Caco-2 (cell line): ENCODE data around the gene ALG3. TPM values are rescaled to one million over a fixed set of nuclear protein-coding genes. Genes with fewer than 3 reads are reported as not detected.

Experiments used
- BruUV-seq: library from RNA; stranded (reverse); fragments of 400-500 nt; replicated peaks from 2 replicates; lab custom pipeline; 2021; lab: Mats Ljungman, UMichigan
- CTCF ChIA-PET: fragments of 300-600 bp; sonication (Branson Sonifier 250); formaldehyde crosslinking; loops from one replicate; lab custom pipeline; 2022; ENCODE audit warnings: antibody characterized with exemption; lab: Charles Lee
- POLR2A ChIA-PET: fragments of 300-600 bp; sonication (Branson Sonifier 250); formaldehyde crosslinking; loops from one replicate; lab custom pipeline; 2022; ENCODE audit warnings: antibody characterized with exemption; lab: Charles Lee
- DNase-seq, 2 experiments: peaks; one replicate each; pipeline versions ENCODE4 v3.0.0 to v3.0.0-alpha.2; 2020 to 2022
- H3K27me3 ChIP-seq: replicated peaks from 2 replicates; pipeline ENCODE4 v1.6.0; 2011; ENCODE audit warnings: low read length; ENCODE audit not compliant: control insufficient read depth, insufficient read depth
- H3K36me3 ChIP-seq: 2 replicates; pipeline ENCODE4 v1.5.1; 2011; ENCODE audit warnings: low read length; ENCODE audit not compliant: control insufficient read depth, insufficient read depth
- H3K4me1 ChIP-seq: fragments of 250-450 bp; sonication (Bioruptor Pico); 2 replicates; pipeline ENCODE4 v1.5.1; 2020; ENCODE audit warnings: mild to moderate bottlenecking
- H3K4me3 ChIP-seq: 2 replicates; pipeline ENCODE4 v1.5.1; 2011; ENCODE audit warnings: low read depth, mild to moderate bottlenecking, control low read depth, low read length
- H3K9me3 ChIP-seq: fragments of 250-450 bp; sonication (Bioruptor Pico); 2 replicates; pipeline ENCODE4 v1.5.1; 2020; ENCODE audit warnings: mild to moderate bottlenecking, moderate library complexity
- H3K27ac Mint-ChIP-seq: one replicate; pipeline ENCODE4 v1.8.0; 2022; ENCODE audit warnings: mixed read lengths; ENCODE audit not compliant: unreplicated experiment
- H3K27me3 Mint-ChIP-seq: one replicate; pipeline ENCODE4 v1.8.0; 2022; ENCODE audit warnings: mixed read lengths; ENCODE audit not compliant: insufficient read depth, unreplicated experiment
- H3K36me3 Mint-ChIP-seq: one replicate; pipeline ENCODE4 v1.8.0; 2022; ENCODE audit warnings: mild to moderate bottlenecking, mixed read lengths; ENCODE audit not compliant: insufficient read depth, unreplicated experiment
- H3K4me1 Mint-ChIP-seq: one replicate; pipeline ENCODE4 v1.8.0; 2022; ENCODE audit warnings: low read depth, mixed read lengths; ENCODE audit not compliant: unreplicated experiment
- H3K4me3 Mint-ChIP-seq: one replicate; pipeline ENCODE4 v1.8.0; 2022; ENCODE audit warnings: mild to moderate bottlenecking, moderate library complexity, mixed read lengths; ENCODE audit not compliant: unreplicated experiment
- H3K9me3 Mint-ChIP-seq: one replicate; pipeline ENCODE4 v1.8.0; 2022; ENCODE audit warnings: mixed read lengths; ENCODE audit not compliant: unreplicated experiment
- intact Hi-C: fragments of 100-400 bp; cut with micrococcal nuclease; formaldehyde crosslinking; loops from one replicate; pipeline ENCODE4 v1.10.0; 2022; ENCODE audit not compliant: unreplicated experiment
- microRNA-seq: library from miRNA; unstranded; fragments of <30 nt; microRNA quantifications from one replicate; pipeline ENCODE4 v1.2.0, GENCODE V29; 2022
- total RNA-seq: library from RNA; stranded (reverse); gene quantifications from 2 replicates; pipeline ENCODE4 v1.2.3, GENCODE V29; 2022
- TF ChIP-seq, protein P1 (sequence below), 2 experiments: fragments of 200-600 bp in 1 of 2; IDR thresholded peaks; 1 replicate in 1 of 2; 2 replicates in 1 of 2; pipeline versions ENCODE4 v1.5.1 to v1.8.0; 2011 to 2022; ENCODE audit warnings: antibody characterized with exemption in 1 of 2, control low read depth in 1 of 2, inconsistent platforms in 1 of 2, low read depth in 1 of 2, low read length in 1 of 2, mild to moderate bottlenecking in 1 of 2, moderate library complexity in 1 of 2; ENCODE audit not compliant: insufficient read depth in 1 of 2, severe bottlenecking in 1 of 2, unreplicated experiment in 1 of 2

The ALG3 gene
- total RNA-seq, 1 experiment from 2014 or later, result 73.4 TPM

DNA sequence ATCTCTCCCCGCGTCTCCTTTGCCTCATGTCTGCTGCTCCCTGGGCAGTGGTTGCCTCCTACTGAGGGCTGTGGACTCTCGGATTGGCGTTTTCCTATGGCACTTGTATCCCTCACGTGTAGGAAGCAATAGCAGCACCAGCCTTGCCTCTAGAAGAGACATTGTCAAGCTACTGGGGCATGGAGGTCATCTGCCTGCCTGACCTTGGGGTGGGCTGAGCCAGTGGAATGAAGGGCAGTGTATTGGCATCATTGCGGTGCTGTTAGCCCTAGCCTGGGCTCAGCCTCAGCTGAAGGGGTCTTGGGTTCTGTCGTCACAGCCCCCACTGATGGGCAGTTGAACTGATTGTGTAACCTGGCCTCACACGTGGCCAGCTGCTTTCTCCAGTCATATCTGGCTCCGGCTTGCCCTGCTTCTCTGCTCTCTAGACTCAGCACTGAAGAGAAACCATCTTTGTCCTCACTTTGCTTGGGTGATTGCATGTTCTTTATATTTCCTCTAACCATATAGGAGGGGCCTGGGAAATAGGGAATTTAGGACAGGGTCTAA, 54.7 kb downstream of the ALG3 start:
- no peaks in the 10 kb centered on the region for H3K9me3 Mint-ChIP-seq
- H3K4me1 ChIP-seq, result no peaks in the 10 kb centered on the region
- peaks cover 49% of the 10 kb centered on the region for H3K36me3 Mint-ChIP-seq
- H3K36me3 ChIP-seq, result peaks cover 4% of the 10 kb centered on the region; the same call in 1 of the 2 replicates
- DNase-seq, result no peak
- TF ChIP-seq, protein P1, sequence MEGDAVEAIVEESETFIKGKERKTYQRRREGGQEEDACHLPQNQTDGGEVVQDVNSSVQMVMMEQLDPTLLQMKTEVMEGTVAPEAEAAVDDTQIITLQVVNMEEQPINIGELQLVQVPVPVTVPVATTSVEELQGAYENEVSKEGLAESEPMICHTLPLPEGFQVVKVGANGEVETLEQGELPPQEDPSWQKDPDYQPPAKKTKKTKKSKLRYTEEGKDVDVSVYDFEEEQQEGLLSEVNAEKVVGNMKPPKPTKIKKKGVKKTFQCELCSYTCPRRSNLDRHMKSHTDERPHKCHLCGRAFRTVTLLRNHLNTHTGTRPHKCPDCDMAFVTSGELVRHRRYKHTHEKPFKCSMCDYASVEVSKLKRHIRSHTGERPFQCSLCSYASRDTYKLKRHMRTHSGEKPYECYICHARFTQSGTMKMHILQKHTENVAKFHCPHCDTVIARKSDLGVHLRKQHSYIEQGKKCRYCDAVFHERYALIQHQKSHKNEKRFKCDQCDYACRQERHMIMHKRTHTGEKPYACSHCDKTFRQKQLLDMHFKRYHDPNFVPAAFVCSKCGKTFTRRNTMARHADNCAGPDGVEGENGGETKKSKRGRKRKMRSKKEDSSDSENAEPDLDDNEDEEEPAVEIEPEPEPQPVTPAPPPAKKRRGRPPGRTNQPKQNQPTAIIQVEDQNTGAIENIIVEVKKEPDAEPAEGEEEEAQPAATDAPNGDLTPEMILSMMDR (IDR thresholded peaks at IDR 0.05; ENCODE audit: insufficient read depth in 1 of 2, low read depth in 1 of 2, low read length in 1 of 2, severe bottlenecking in 1 of 2, unreplicated experiment in 1 of 2), result no peak
- H3K27me3 ChIP-seq, result no peaks in the 10 kb centered on the region
- no peaks in the 10 kb centered on the region for H3K27me3 Mint-ChIP-seq
- no peaks in the 10 kb centered on the region for H3K9me3 ChIP-seq
- ChIA-PET POLR2A (no interaction called here), CTCF (no interaction called here)
- H3K27ac Mint-ChIP-seq, result no peak overlapping the region
- intact Hi-C loops, result no loop called here
- H3K4me1 Mint-ChIP-seq, result no peaks in the 10 kb centered on the region
- H3K4me3 Mint-ChIP-seq, result no peak overlapping the region
- no TSS peak for BruUV-seq
- H3K4me3 ChIP-seq, result no peak overlapping the region

DNA sequence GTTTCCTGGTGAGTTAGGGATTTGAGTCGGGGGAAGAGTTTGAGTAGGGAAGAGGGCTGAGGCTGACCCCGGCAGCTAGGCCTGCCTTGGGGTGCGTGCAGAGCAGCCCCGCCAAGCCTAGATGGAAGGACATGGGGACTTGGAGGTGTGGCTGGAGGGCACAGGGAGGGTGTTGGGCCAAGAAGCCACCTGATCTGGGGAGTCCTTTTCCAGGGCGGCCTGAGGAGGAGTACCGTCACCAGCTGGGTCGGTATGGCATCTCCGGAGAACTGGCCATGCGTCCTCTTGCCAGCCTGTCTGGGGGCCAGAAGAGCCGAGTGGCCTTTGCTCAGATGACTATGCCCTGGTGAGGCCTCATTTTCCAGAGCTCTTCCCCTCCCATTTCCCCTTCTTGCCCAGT, 55.9 kb downstream of the ALG3 start:
- no peak overlapping the region for H3K4me3 ChIP-seq
- Mint-ChIP-seq H3K9me3 (no peaks in the 10 kb centered on the region), H3K4me1 (no peaks in the 10 kb centered on the region), H3K27me3 (no peaks in the 10 kb centered on the region), H3K4me3 (no peak overlapping the region), H3K36me3 (peaks cover 59% of the 10 kb centered on the region), H3K27ac (no peak overlapping the region)
- CTCF ChIA-PET, result no interaction called here
- H3K27me3 ChIP-seq, result no peaks in the 10 kb centered on the region
- POLR2A ChIA-PET, result no interaction called here
- no peaks in the 10 kb centered on the region for H3K9me3 ChIP-seq
- no peaks in the 10 kb centered on the region for H3K4me1 ChIP-seq
- TF ChIP-seq, protein P1 (IDR thresholded peaks at IDR 0.05; ENCODE audit: insufficient read depth in 1 of 2, low read depth in 1 of 2, low read length in 1 of 2, severe bottlenecking in 1 of 2, unreplicated experiment in 1 of 2), result no peak
- DNase-seq, result no peak
- intact Hi-C loops, result no loop called here
- peaks cover 4% of the 10 kb centered on the region; the same call in 1 of the 2 replicates for H3K36me3 ChIP-seq
- BruUV-seq, result no TSS peak

Small RNA genes lying within 50 kb of the gene (microRNA-seq; reads per million reads assigned to microRNA genes)
- gene MIR1224, result 4.1 reads per million, percentile 27 among the genes with 10 or more reads in this experiment

Other genes with a start within 250 kb of the ALG3 start
- 21.3 and 22.4 TPM in 2 replicates for gene ABCC5, start 231.1 kb downstream of the ALG3 start, total RNA-seq
- not detected in 2 replicates for gene HTR3D, start 217.2 kb downstream of the ALG3 start, total RNA-seq
- gene HTR3C, start 195.9 kb downstream of the ALG3 start, total RNA-seq, result not detected in 2 replicates
- gene HTR3E, start 151.9 kb downstream of the ALG3 start, total RNA-seq, result not detected in 2 replicates
- gene EIF2B5, start 113.6 kb downstream of the ALG3 start, total RNA-seq, result 43.8 and 52.9 TPM in 2 replicates
- 83.9 and 86.7 TPM in 2 replicates for gene DVL3, start 93.6 kb downstream of the ALG3 start, total RNA-seq
- gene AP2M1, start 74.1 kb downstream of the ALG3 start, total RNA-seq, result 202 and 214 TPM in 2 replicates
- gene ABCF3, start 62.8 kb downstream of the ALG3 start, total RNA-seq, result 68.8 and 69.8 TPM in 2 replicates
- 0.79 and 1.6 TPM in 2 replicates for gene VWA5B2, start 19.4 kb downstream of the ALG3 start, total RNA-seq
- gene EEF1AKMT4, start 710 bp upstream of the ALG3 start, total RNA-seq, result 12.1 and 13.1 TPM in 2 replicates
- gene CAMK2N2, start 12.6 kb upstream of the ALG3 start, total RNA-seq, result 0.46 and 0.66 TPM in 2 replicates
- not detected in 2 replicates for gene ECE2, start 27.1 kb upstream of the ALG3 start, total RNA-seq
- gene PSMD2, start 50.3 kb upstream of the ALG3 start, total RNA-seq, result 285 and 294 TPM in 2 replicates
- gene EIF4G1, start 65.6 kb upstream of the ALG3 start, total RNA-seq, result 410 and 423 TPM in 2 replicates
- gene FAM131A, start 88.6 kb upstream of the ALG3 start, total RNA-seq, result 6.1 and 6.7 TPM in 2 replicates
- 23.0 and 28.6 TPM in 2 replicates for gene CLCN2, start 112.6 kb upstream of the ALG3 start, total RNA-seq
- 96.4 and 101 TPM in 2 replicates for gene POLR2H, start 112.7 kb upstream of the ALG3 start, total RNA-seq
- 1.4 and 1.6 TPM in 2 replicates for gene THPO, start 129.2 kb upstream of the ALG3 start, total RNA-seq
- 5.5 and 6.4 TPM in 2 replicates for gene CHRD, start 131.1 kb upstream of the ALG3 start, total RNA-seq